GM13977 (cell line): ENCODE data around the gene KRT37.
"Not testable (repeated sequence)": the region's sequence is repeated elsewhere in the genome, so short reads cannot be mapped to it uniquely, and the experiment has no call there.

ENCODE experiments used
- DNase-seq: peaks from one replicate; pipeline ENCODE4 v3.0.0; 2012; ENCODE audit warnings: low spot score
- CTCF ChIP-seq: IDR thresholded peaks from 2 replicates; pipeline ENCODE4 v1.5.1; 2012; ENCODE audit warnings: mild to moderate bottlenecking, control low read depth; ENCODE audit not compliant: insufficient read depth; ENCODE audit errors: extremely low read depth, missing control alignments
- in situ Hi-C: fragments of 300-500 bp; cut with MboI; formaldehyde crosslinking; loops from one replicate; pipeline ENCODE4 v1.12.0; 2022; ENCODE audit warnings: low sequenced_read_pairs, low pct_unique_long_range_greater_than_20kb, mixed read lengths, inconsistent platforms; ENCODE audit not compliant: unreplicated experiment

KRT37 gene

DNA sequence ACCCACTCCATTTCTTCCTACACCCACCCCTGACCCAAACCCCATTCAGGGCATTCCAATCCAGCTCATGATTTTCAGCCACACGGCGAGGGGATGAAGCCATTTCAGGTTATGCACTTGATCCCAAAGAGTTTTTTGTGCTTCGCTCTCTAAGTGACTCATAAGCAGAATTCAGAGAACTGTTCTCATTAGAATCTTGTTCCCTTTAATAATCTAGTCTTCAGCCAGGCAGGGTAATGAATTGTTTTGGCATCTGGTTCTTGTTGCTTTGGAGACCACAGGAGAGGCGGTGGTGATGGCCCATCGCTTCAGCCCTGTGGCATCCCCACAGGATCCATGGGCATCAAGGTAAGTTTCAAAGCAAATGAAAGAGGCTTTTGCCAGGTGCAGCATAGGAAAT, 22.2 kb downstream of the KRT37 start:
- in situ Hi-C loops: no loop called here
- no peak for TF ChIP-seq CTCF
- no peak for DNase-seq

DNA sequence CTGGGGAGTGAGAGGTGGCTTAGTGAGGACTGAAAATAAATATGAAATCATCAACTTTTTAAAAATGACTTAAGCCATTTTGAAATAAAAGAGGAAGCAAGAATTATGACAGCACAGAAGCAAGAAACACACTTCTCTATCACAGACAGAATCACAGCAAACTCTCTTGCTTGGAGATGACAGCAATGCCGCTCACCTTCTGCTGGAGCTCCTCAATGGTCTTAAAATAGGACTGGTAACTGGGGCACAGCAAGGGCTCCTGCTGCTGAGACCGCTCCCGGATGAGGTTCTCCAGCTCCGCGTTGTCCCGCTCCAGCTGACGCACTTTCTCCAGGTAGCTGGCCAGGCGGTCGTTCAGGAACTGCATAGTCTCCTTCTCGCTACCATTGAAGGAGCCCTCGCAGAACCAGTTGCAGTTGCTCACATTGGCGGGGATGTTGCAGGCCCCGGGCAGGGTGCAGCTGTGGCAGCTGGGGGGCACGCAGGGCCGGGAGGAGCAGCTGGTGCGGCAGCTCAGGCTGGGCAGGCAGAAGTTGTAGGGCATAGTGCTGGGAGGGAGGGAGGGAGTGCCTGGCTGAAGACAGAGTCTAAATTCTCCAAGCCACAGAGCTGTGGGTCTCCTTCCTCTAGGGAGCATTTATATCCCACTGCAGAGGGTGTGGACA, 27.3 kb downstream of the KRT37 start, which contains the start of gene KRT31:
Gene KRT31 (minus strand): TSS at position 613 of the 665 bp plus-strand sequence. CDS start 69 bp downstream, at position 544.
- TF ChIP-seq CTCF: no peak
- DNase-seq: no peak
- in situ Hi-C loops: no loop called here

GRCh38 chr17:41396340-41396739, 28.0 kb downstream of the KRT37 start:
- no peak for DNase-seq
- no peak for TF ChIP-seq CTCF
- in situ Hi-C loops: no loop called here

DNA sequence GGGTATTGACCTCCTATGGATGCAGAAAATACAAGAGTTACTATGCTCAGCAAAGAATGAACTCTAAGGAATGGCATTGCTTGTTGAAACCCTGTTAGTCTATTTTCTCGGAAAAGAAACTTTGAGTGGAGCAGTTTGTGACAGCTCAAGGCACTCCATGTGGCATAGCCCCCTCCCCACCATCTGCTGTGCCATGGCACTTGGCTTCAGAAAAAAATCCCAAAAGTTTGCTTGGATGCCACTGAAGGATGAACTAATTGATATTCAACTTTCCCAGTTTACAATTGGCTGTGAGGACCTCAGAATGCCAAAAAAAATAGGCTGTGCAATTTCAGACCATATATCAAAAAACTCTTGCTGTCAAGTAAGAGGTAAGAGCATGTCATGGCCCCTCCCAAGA, 28.8 kb downstream of the KRT37 start:
- DNase-seq: no peak
- in situ Hi-C loops: no loop called here
- TF ChIP-seq CTCF: no peak

DNA sequence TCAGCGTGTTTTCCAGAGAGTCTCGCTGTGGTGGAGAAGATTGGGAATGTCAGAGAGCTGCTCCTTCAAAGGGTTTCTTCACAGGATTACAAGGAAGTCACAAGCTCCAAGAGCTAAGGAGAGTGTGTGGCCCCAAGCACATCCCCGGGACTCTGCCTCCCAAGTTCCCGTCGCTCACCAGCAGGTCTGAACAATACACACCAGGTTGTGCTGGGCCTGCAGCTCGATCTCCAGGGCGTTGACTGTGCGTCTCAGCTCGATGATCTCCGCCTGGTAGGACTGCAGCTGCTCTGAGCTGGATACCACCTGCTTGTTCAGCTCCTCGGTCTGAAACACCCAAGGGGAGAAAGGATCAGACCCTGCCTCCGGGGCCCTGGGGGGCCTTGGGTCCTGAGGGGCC, 29.3 kb downstream of the KRT37 start:
- DNase-seq, in situ Hi-C loops: not testable (repeated sequence)

GRCh38 chr17:41394254-41394996, 30.0 kb downstream of the KRT37 start:
- TF ChIP-seq CTCF: no peak
- no peak for DNase-seq
- in situ Hi-C loops: no loop called here

DNA sequence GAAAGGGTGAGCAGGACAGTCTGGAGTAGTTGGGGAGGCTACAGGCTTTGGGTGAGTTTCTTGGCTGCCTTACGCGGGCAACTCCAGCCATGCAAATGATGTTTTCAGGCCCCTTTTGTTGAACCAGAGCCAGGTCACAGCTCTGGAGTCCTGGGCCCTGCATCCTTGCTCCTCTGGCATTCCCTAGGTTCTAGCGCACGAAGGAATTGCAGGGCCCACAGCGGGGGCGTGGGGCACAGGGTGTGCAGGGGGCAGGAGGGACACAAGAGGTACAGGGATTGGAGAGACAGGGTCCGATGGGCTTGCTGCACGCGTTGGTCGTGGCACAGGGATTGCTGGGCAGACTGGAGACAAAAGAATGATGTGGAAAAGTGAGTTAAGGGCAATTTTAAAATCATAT, 30.6 kb downstream of the KRT37 start:
- in situ Hi-C loops: no loop called here
- DNase-seq: no peak
- TF ChIP-seq CTCF: no peak
